Stimulated activated CD8-positive, alpha-beta memory T cell treated with anti-CD3 and anti-CD28 coated beads, Interleukin-15, amount 100 ng/mL, for 1 hour (primary cell): ENCODE results near the gene R3HDM2.
"Not testable (repeated sequence)": the region's sequence is repeated elsewhere in the genome, so short reads cannot be mapped to it uniquely, and the experiment has no call there.

ENCODE experiments used
- DNase-seq: peaks from one replicate; pipeline ENCODE4 v3.0.0-alpha.2; 2020; ENCODE audit warnings: low read depth

R3HDM2 gene

GRCh38 chr12:57377103-57377840 is 53.6 kb downstream of the R3HDM2 start:
- DNase-seq, result no peak

- no peak for DNase-seq
Measured at GRCh38 chr12:57372233-57372632, 58.6 kb downstream of the R3HDM2 start.

GRCh38 chr12:57370696-57371095 is 60.1 kb downstream of the R3HDM2 start:
- no peak for DNase-seq

GRCh38 chr12:57370072-57370471 is 60.8 kb downstream of the R3HDM2 start:
- no peak for DNase-seq

GRCh38 chr12:57369202-57369601 is 61.6 kb downstream of the R3HDM2 start:
- no peak for DNase-seq

GRCh38 chr12:57368349-57369095 is 62.3 kb downstream of the R3HDM2 start:
- DNase-seq, result no peak

- no peak for DNase-seq
Measured at GRCh38 chr12:57367121-57367520, 63.7 kb downstream of the R3HDM2 start.

- no peak for DNase-seq
Measured at GRCh38 chr12:57366315-57366714, 64.5 kb downstream of the R3HDM2 start.

GRCh38 chr12:57364156-57364555 is 66.7 kb downstream of the R3HDM2 start:
- not testable (repeated sequence) for DNase-seq

GRCh38 chr12:57360468-57360867 is 70.4 kb downstream of the R3HDM2 start:
- DNase-seq, result no peak

- no peak for DNase-seq
Measured at GRCh38 chr12:57358646-57359045, 72.2 kb downstream of the R3HDM2 start.

- no peak for DNase-seq
Measured at GRCh38 chr12:57355734-57356133, 75.1 kb downstream of the R3HDM2 start.

GRCh38 chr12:57352166-57352565 is 78.7 kb downstream of the R3HDM2 start:
- DNase-seq, result no peak

- DNase-seq, result no peak
Measured at GRCh38 chr12:57347284-57347683, 83.6 kb downstream of the R3HDM2 start.

- no peak for DNase-seq
Measured at GRCh38 chr12:57343703-57344378, 87.0 kb downstream of the R3HDM2 start.

- DNase-seq, result no peak
Measured at GRCh38 chr12:57342207-57342691, 88.6 kb downstream of the R3HDM2 start.

GRCh38 chr12:57341275-57341990 is 89.4 kb downstream of the R3HDM2 start:
- no peak for DNase-seq

- no peak for DNase-seq
Measured at GRCh38 chr12:57340104-57340503, 90.7 kb downstream of the R3HDM2 start.

- not testable (repeated sequence) for DNase-seq
Measured at GRCh38 chr12:57336299-57336698, 94.5 kb downstream of the R3HDM2 start.

GRCh38 chr12:57334219-57334618 is 96.6 kb downstream of the R3HDM2 start:
- DNase-seq, result no peak

- no peak for DNase-seq
Measured at GRCh38 chr12:57332646-57333312, 98.1 kb downstream of the R3HDM2 start.

- no peak for DNase-seq
Measured at GRCh38 chr12:57330992-57331391, 99.9 kb downstream of the R3HDM2 start.
